Measurements from ENCODE around the gene GPC5.

The GPC5 gene

GRCh38 chr13:92483894-92484293 is 1085.5 kb downstream of the GPC5 start:
- Histone ChIP-seq H3K9me3 (no peaks in the 10 kb centered on the region), H3K27ac (no peak overlapping the region), H3K27me3 (no peaks in the 10 kb centered on the region), H3K4me3 (no peak overlapping the region), H3K36me3 (no peaks in the 10 kb centered on the region), H3K4me1 (no peaks in the 10 kb centered on the region)
- DNase-seq = no peak
- no peak for TF ChIP-seq CTCF (IDR thresholded peaks at IDR 0.05)
- intact Hi-C loops (cut with DNase I; ENCODE audit: low total_unique reads) = no loop called here

- DNase-seq = no peak
- intact Hi-C loops (cut with DNase I; ENCODE audit: low total_unique reads) = no loop called here
- Histone ChIP-seq H3K36me3 (no peaks in the 10 kb centered on the region), H3K9me3 (no peaks in the 10 kb centered on the region), H3K4me3 (no peak overlapping the region), H3K27ac (no peak overlapping the region), H3K27me3 (no peaks in the 10 kb centered on the region), H3K4me1 (no peaks in the 10 kb centered on the region)
- no peak for TF ChIP-seq CTCF (IDR thresholded peaks at IDR 0.05)
These were observed 1088.8 kb downstream of the GPC5 start for GRCh38 chr13:92487238-92487637.

DNA sequence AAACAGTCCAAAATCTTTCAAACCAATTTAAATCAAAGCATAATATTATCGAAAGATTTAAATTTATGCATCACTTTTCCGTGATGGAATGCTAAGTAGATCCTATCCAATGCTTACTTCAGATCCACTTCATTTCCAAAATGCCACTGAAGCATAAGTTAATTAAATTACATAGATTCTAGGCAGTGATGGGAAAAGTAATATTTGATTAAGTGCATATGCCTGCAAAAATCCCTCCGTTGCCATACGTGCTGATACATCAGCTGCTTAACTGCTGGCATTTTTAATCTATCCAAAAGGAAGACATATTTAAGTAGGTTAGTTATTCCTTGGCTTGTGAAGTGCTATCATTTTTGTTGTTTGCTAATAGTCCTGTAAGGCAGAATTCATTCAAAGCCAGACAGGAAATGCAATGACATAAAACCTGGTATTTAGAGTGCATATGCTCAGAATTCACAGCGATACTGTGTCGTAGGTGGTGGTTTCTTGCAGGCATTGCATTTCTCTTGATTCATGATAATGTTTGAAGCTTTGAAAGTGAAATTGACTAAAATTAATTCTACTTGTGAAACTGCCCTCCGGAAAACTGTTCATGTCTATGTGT is 1089.9 kb downstream of the GPC5 start:
- no peaks in the 10 kb centered on the region for H3K9me3 ChIP-seq
- no peaks in the 10 kb centered on the region for H3K27me3 ChIP-seq
- DNase-seq = no peak
- H3K27ac ChIP-seq = no peak overlapping the region
- no peaks in the 10 kb centered on the region for H3K36me3 ChIP-seq
- H3K4me1 ChIP-seq = no peaks in the 10 kb centered on the region
- TF ChIP-seq CTCF (IDR thresholded peaks at IDR 0.05) = no peak
- H3K4me3 ChIP-seq = no peak overlapping the region
- intact Hi-C loops (cut with DNase I; ENCODE audit: low total_unique reads) = no loop called here

- no peak for TF ChIP-seq CTCF (IDR thresholded peaks at IDR 0.05)
- H3K27ac ChIP-seq = no peak overlapping the region
- no peak for DNase-seq
- no peaks in the 10 kb centered on the region for H3K36me3 ChIP-seq
- H3K9me3 ChIP-seq = no peaks in the 10 kb centered on the region
- H3K27me3 ChIP-seq = no peaks in the 10 kb centered on the region
- H3K4me3 ChIP-seq = no peak overlapping the region
- H3K4me1 ChIP-seq = no peaks in the 10 kb centered on the region
- intact Hi-C loops (cut with DNase I; ENCODE audit: low total_unique reads) = no loop called here
These were observed 1093.4 kb downstream of the GPC5 start for GRCh38 chr13:92491839-92492238.

DNA sequence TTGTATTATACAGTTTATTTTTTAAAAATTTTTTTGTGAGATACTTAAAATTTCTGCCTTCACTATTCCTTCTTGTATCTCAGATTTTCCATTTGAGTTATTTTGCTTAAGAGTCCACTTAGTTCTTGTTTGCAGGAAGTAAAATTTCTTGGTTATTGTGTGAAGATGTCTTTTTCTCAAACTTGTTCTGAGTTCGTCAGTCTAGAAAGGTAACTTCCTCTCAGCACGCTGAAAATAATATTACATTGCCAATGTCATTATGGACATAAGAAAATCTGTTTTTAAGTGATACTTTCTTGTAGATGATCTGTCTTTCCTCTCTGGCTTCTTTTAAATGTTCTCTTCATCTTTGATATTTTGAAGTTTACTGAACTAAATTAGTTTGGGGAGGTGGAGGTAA is 1096.5 kb downstream of the GPC5 start:
- H3K4me3 ChIP-seq = no peak overlapping the region
- TF ChIP-seq CTCF (IDR thresholded peaks at IDR 0.05) = no peak
- no peaks in the 10 kb centered on the region for H3K9me3 ChIP-seq
- intact Hi-C loops (cut with DNase I; ENCODE audit: low total_unique reads) = no loop called here
- no peaks in the 10 kb centered on the region for H3K27me3 ChIP-seq
- no peaks in the 10 kb centered on the region for H3K4me1 ChIP-seq
- no peaks in the 10 kb centered on the region for H3K36me3 ChIP-seq
- DNase-seq = no peak
- no peak overlapping the region for H3K27ac ChIP-seq

DNA sequence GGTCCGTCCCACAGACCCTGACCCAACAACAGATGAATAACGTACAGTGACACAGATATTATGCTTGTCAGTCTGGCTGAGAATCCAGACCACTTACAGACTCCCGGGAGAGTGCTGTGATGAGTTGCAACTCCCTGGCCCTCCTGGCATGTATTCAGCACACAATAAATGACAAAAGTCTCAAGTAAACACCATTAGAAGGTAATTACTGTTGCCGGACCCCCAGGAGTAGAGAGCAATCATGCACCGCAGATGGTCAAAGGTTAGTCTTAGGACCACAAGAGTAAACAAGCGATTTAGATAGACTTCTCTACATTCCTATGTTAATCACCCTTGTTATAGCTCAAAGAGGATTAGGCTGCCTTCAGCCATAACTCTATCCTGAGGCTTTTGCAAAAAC is 1101.8 kb downstream of the GPC5 start:
- no peak for DNase-seq
- intact Hi-C loops (cut with DNase I; ENCODE audit: low total_unique reads) = no loop called here
- Histone ChIP-seq H3K4me3 (no peak overlapping the region), H3K27ac (no peak overlapping the region), H3K9me3 (no peaks in the 10 kb centered on the region), H3K4me1 (no peaks in the 10 kb centered on the region), H3K36me3 (no peaks in the 10 kb centered on the region), H3K27me3 (no peaks in the 10 kb centered on the region)
- no peak for TF ChIP-seq CTCF (IDR thresholded peaks at IDR 0.05)

All from tibial artery (tissue), 4 donors.